HL-60 (cell line): ENCODE measurements around the gene WDR3.

Experiments used
- DNase-seq, 2 experiments: peaks; one replicate each; pipeline ENCODE4 v3.0.0-alpha.2; 2010 to 2020; ENCODE audit warnings: low read depth in 1 of 2, low spot score in 1 of 2
- H3K27ac ChIP-seq: fragments of 250-450 bp; sonication (Bioruptor Pico); replicated peaks from 2 replicates; pipeline ENCODE4 v1.5.1; 2020; ENCODE audit warnings: mild to moderate bottlenecking, moderate library complexity
- H3K27me3 ChIP-seq: fragments of 250-450 bp; sonication (Bioruptor Pico); 2 replicates; pipeline ENCODE4 v1.5.1; 2021; ENCODE audit warnings: mild to moderate bottlenecking, moderate library complexity; ENCODE audit not compliant: insufficient read depth, poor library complexity, severe bottlenecking
- H3K4me3 ChIP-seq: replicated peaks from 2 replicates; pipeline ENCODE4 v1.5.1; 2011; ENCODE audit warnings: mild to moderate bottlenecking, control low read depth, low read length; ENCODE audit not compliant: insufficient read depth
- CTCF ChIP-seq: IDR thresholded peaks from one replicate; pipeline ENCODE4 v1.5.1; 2011; ENCODE audit warnings: low read length, control low read depth, inconsistent platforms; ENCODE audit not compliant: insufficient read depth
- GABPA ChIP-seq: IDR thresholded peaks from 2 replicates; pipeline ENCODE4 v1.6.1; 2012; ENCODE audit warnings: low read depth
- POLR2AphosphoS5 ChIP-seq: IDR thresholded peaks from 2 replicates; pipeline ENCODE4 v1.6.1; 2012; ENCODE audit warnings: low read depth
- REST ChIP-seq: IDR thresholded peaks from 2 replicates; pipeline ENCODE4 v1.6.1; 2012; ENCODE audit warnings: low read depth; ENCODE audit not compliant: insufficient replicate concordance
- SPI1 ChIP-seq: IDR thresholded peaks from 2 replicates; pipeline ENCODE4 v1.6.1; 2012; ENCODE audit warnings: low read depth, mild to moderate bottlenecking, borderline replicate concordance
- long read RNA-seq: library from polyadenylated mRNA; unstranded; transcript quantifications from one replicate; pipeline ENCODE4 v2.0.0, GENCODE V29; 2020

WDR3 gene
- long read RNA-seq, full-length matches to known transcripts = 126 of 275 reads
- long read RNA-seq, partial matches to known transcripts = 71 of 275 reads
- long read RNA-seq, other reads (novel, unspliced or antisense) = 78 of 275 reads

- Histone ChIP-seq H3K4me3 (peak within 1 kb of the TSS; percentile 93), H3K27ac (peak within 1 kb of the TSS; percentile 66), H3K27me3 (no peaks in the 10 kb centered on the region)
- peak; percentile 92 to 99 for DNase-seq
- TF ChIP-seq SPI1 (peak; percentile 63; the same call in 1 of the 2 replicates), REST (peak; percentile 37), POLR2AphosphoS5 (peak; percentile 76), GABPA (peak; percentile 88), CTCF (no peak)
These were observed at the start of gene WDR3, which contains the start of gene GDAP2 for GRCh38 chr1:117929343-117930172. Gene WDR3, plus strand, starts transcription at chr1:117929739. Its CDS starts 3,581 bp downstream, at chr1:117933320. Gene GDAP2, minus strand, starts transcription at chr1:117929621. Its CDS starts 9,264 bp downstream, at chr1:117920357.

- no peak for DNase-seq
- H3K27ac ChIP-seq = no peak overlapping the region
- TF ChIP-seq CTCF = no peak
- TF ChIP-seq POLR2AphosphoS5 = no peak
- no peak for TF ChIP-seq GABPA
- TF ChIP-seq SPI1 = no peak
- TF ChIP-seq REST = no peak
These were observed 45.9 kb upstream of the WDR3 start for GRCh38 chr1:117883616-117884015.

GRCh38 chr1:117886101-117886795, 43.3 kb upstream of the WDR3 start:
- no peak for DNase-seq
- Histone ChIP-seq H3K4me3 (no peak overlapping the region), H3K27ac (no peak overlapping the region), H3K27me3 (no peaks in the 10 kb centered on the region)
- TF ChIP-seq CTCF (no peak), GABPA (no peak)

More at GRCh38 chr1:117883616-117884015, 45.9 kb upstream of the WDR3 start:
- Histone ChIP-seq H3K27me3 (no peaks in the 10 kb centered on the region), H3K4me3 (no peak overlapping the region)
